PC-3 (cell line): ENCODE data around the gene BCAS3. TPM values are rescaled to one million over a fixed set of nuclear protein-coding genes. Genes with fewer than 3 reads are reported as not detected.

ENCODE experiments used
- ATAC-seq: fragments of 200-7000 bp; cut with Tn5 transposase; 2 replicates; pipeline ENCODE4 v1.9.1; 2020; ENCODE audit warnings: mild to moderate bottlenecking, moderate library complexity
- BruUV-seq: library from RNA; stranded (reverse); fragments of 400-500 nt; replicated peaks from 2 replicates; lab custom pipeline; 2021; lab: Mats Ljungman, UMichigan
- CTCF ChIA-PET: fragments of 300-600 bp; sonication (Branson Sonifier 250); formaldehyde crosslinking; loops from one replicate; lab custom pipeline; 2022; ENCODE audit warnings: antibody characterized with exemption; lab: Charles Lee
- POLR2A ChIA-PET: fragments of 300-600 bp; sonication (Branson Sonifier 250); formaldehyde crosslinking; loops from one replicate; lab custom pipeline; 2022; ENCODE audit warnings: antibody characterized with exemption; ENCODE audit not compliant: unreplicated experiment; lab: Charles Lee
- DNase-seq: peaks from one replicate; pipeline ENCODE4 v3.0.0-alpha.2; 2015
- H2AFZ ChIP-seq: fragments of 300-600 bp; sonication (generic); 2 replicates; pipeline ENCODE4 v1.6.0; 2016; ENCODE audit warnings: antibody characterized with exemption, low read length
- H3F3A ChIP-seq: fragments of 300-600 bp; sonication (generic); one replicate; pipeline ENCODE4 v1.6.0; 2017; ENCODE audit warnings: antibody characterized with exemption, low read length, control low read depth, mild to moderate bottlenecking; ENCODE audit not compliant: unreplicated experiment
- H3K27ac ChIP-seq: fragments of 300-600 bp; sonication (generic); 2 replicates; pipeline ENCODE4 v1.5.1; 2016; ENCODE audit warnings: mild to moderate bottlenecking, low read length
- H3K27me3 ChIP-seq: fragments of 300-600 bp; sonication (generic); 2 replicates; pipeline ENCODE4 v1.6.1; 2016; ENCODE audit warnings: low read length, mixed read lengths
- H3K36me3 ChIP-seq: fragments of 300-600 bp; sonication (generic); 2 replicates; pipeline ENCODE4 v1.6.1; 2016; ENCODE audit warnings: low read depth, mixed run types, low read length, mixed read lengths
- H3K4me1 ChIP-seq: fragments of 300-600 bp; sonication (generic); 2 replicates; pipeline ENCODE4 v1.5.1; 2016; ENCODE audit warnings: low read length; ENCODE audit not compliant: insufficient read depth
- H3K4me2 ChIP-seq: fragments of 300-600 bp; sonication (generic); 2 replicates; pipeline ENCODE4 v1.6.0; 2016; ENCODE audit warnings: low read length
- H3K4me3 ChIP-seq: fragments of 300-600 bp; sonication (generic); 2 replicates; pipeline ENCODE4 v1.5.1; 2016; ENCODE audit warnings: mild to moderate bottlenecking, low read length, mixed read lengths
- H3K79me2 ChIP-seq: fragments of 300-600 bp; sonication (generic); 2 replicates; pipeline ENCODE4 v1.6.1; 2017; ENCODE audit warnings: low read length, mixed read lengths
- H3K9ac ChIP-seq: fragments of 300-600 bp; sonication (generic); 2 replicates; pipeline ENCODE4 v1.6.0; 2016; ENCODE audit warnings: mild to moderate bottlenecking, low read length
- H3K9me2 ChIP-seq: fragments of 300-600 bp; sonication (generic); replicated peaks from 2 replicates; pipeline ENCODE4 v1.6.1; 2016; ENCODE audit warnings: mixed run types, low read length, mixed read lengths
- H3K9me3 ChIP-seq: fragments of 300-600 bp; sonication (generic); 2 replicates; pipeline ENCODE4 v1.6.1; 2016; ENCODE audit warnings: low read length, mixed read lengths
- H4K20me1 ChIP-seq: fragments of 300-600 bp; sonication (generic); 2 replicates; pipeline ENCODE4 v1.6.1; 2016; ENCODE audit warnings: low read length, mixed read lengths
- EZH2 ChIP-seq: fragments of 300-600 bp; sonication (generic); IDR thresholded peaks from one replicate; pipeline ENCODE4 v1.6.1; 2017; ENCODE audit warnings: antibody characterized with exemption, mild to moderate bottlenecking, low read length; ENCODE audit not compliant: unreplicated experiment
- EZH2phosphoT487 ChIP-seq: fragments of 300-600 bp; sonication (generic); IDR thresholded peaks from 2 replicates; pipeline ENCODE4 v1.6.1; 2018; ENCODE audit warnings: mild to moderate bottlenecking, antibody characterized with exemption, low read length, borderline replicate concordance
- intact Hi-C: fragments of 100-400 bp; cut with micrococcal nuclease; formaldehyde crosslinking; loops from 2 replicates; pipeline ENCODE4 v1.9.0; 2023
- total RNA-seq: library from RNA; depleted of rRNA; stranded (reverse); fragments of >200 nt; gene quantifications from 2 replicates; pipeline ENCODE4 v1.2.3, GENCODE V29; 2014
- TF ChIP-seq, protein P1 (sequence below): fragments of 300-600 bp; sonication (generic); conservative IDR thresholded peaks from 2 replicates; pipeline ENCODE4 v1.5.1; 2017; ENCODE audit warnings: antibody characterized with exemption, low read depth, mild to moderate bottlenecking, low read length

BCAS3 gene
- total RNA-seq, 1 experiment from 2014 or later: 25.9 TPM

DNA sequence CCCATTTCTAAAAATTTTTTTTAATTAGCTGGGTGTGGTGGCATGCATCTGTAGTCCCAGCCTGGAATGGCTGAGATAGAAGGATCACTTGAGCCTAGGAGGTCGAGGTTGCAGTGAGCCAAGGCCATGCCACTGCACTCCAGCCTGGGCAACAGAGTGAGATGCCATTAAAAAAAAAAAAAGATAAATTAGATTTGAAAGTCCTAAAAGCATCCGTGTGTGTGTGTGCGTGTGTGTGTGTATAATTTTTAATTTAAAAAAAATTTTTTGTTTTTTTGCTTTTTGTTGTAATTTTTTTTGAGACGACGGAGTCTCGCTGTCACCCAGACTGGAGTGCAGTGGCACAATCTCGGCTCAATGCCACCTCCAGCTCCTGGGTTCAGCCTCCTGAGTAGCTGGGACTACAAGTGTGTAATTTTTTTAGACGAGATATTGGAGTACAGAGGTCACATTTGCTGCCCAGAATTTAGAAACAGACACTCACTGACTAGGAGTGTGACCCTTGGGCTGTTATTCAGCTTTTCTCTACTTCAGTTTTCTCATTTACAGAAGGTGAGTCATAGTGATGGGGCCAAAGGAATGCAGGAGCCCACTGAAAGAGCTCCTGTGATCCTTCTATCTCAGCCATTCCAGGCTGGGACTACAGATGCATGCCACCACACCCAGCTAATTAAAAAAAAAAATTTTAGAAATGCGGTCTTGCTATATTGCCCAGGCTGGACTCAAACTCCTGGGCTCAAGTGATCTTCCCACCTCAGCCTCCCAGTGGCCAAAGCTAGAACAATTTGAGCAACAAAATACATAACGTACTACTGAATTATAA is 749.0 kb downstream of the BCAS3 start:
- peak overlapping the region; percentile 61 for H3K27ac ChIP-seq
- POLR2A ChIA-PET: interaction anchor here (0.5 to 0.8 kb wide), 3 partner anchors 11 to 141 kb away, joined by 3 to 21 read pairs (median 3); no protein-coding TSS in a partner anchor

DNA sequence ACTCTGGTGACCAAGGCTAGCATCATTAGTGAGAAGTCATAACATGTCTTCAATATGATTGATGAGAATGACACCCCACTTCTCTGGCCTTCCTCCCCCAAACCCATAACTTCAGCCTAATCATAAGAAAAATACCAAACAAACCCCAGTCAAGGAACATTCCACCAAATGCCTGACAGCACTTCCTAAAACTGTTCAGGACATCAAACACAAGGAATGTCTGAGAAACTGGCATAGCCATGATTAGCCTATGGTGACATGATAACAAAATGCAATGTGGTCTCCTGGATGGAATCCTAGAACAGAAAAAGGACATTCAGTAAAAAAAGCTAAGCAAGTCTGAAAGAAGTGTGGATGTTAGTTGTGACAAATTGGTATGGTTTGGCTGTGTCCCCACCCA is 749.9 kb downstream of the BCAS3 start:
- DNase-seq (no peak), ATAC-seq (no peak)
- Histone ChIP-seq H3K27ac (peak overlapping the region; percentile 61), H3K9me2 (no peaks in the 10 kb centered on the region), H3F3A (peaks cover 5% of the 10 kb centered on the region), H3K4me3 (no peak overlapping the region), H3K4me2 (peak overlapping the region; percentile 40), H3K36me3 (no peaks in the 10 kb centered on the region), H3K9me3 (no peaks in the 10 kb centered on the region), H2AFZ (no peak overlapping the region), H3K79me2 (no peaks in the 10 kb centered on the region), H4K20me1 (no peaks in the 10 kb centered on the region), H3K4me1 (peaks cover 22% of the 10 kb centered on the region), H3K9ac (no peak overlapping the region; the same call in 1 of the 2 replicates), H3K27me3 (no peaks in the 10 kb centered on the region)
- no TSS peak for BruUV-seq
- intact Hi-C loops: loop anchor here (2.0 kb wide), 1 partner anchor 123 kb away; no protein-coding TSS in a partner anchor
- ChIA-PET CTCF (interaction anchor here (0.6 to 1.7 kb wide), 7 partner anchors 9 to 156 kb away, joined by 3 to 10 read pairs (median 7); no protein-coding TSS in a partner anchor), POLR2A (interaction anchor here (0.6 to 0.8 kb wide), 2 partner anchors 12 to 141 kb away, joined by 3 read pairs; no protein-coding TSS in a partner anchor)
- no peak for TF ChIP-seq EZH2phosphoT487
- TF ChIP-seq EZH2: no peak
- TF ChIP-seq, protein P1, sequence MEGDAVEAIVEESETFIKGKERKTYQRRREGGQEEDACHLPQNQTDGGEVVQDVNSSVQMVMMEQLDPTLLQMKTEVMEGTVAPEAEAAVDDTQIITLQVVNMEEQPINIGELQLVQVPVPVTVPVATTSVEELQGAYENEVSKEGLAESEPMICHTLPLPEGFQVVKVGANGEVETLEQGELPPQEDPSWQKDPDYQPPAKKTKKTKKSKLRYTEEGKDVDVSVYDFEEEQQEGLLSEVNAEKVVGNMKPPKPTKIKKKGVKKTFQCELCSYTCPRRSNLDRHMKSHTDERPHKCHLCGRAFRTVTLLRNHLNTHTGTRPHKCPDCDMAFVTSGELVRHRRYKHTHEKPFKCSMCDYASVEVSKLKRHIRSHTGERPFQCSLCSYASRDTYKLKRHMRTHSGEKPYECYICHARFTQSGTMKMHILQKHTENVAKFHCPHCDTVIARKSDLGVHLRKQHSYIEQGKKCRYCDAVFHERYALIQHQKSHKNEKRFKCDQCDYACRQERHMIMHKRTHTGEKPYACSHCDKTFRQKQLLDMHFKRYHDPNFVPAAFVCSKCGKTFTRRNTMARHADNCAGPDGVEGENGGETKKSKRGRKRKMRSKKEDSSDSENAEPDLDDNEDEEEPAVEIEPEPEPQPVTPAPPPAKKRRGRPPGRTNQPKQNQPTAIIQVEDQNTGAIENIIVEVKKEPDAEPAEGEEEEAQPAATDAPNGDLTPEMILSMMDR: no peak

More for the DNA sequence above, 749.0 kb downstream of the BCAS3 start:
- Histone ChIP-seq H2AFZ (no peak overlapping the region), H3K27me3 (no peaks in the 10 kb centered on the region), H3K9ac (no peak overlapping the region; the same call in 1 of the 2 replicates), H3K36me3 (no peaks in the 10 kb centered on the region), H3K79me2 (no peaks in the 10 kb centered on the region), H3K4me1 (peaks cover 22% of the 10 kb centered on the region), H3F3A (peaks cover 5% of the 10 kb centered on the region), H4K20me1 (no peaks in the 10 kb centered on the region), H3K4me2 (peak overlapping the region; percentile 40), H3K9me2 (no peaks in the 10 kb centered on the region), H3K4me3 (no peak overlapping the region), H3K9me3 (no peaks in the 10 kb centered on the region)
- BruUV-seq: no TSS peak
- DNase-seq (peak; percentile 98), ATAC-seq (peak; percentile 97)
- TF ChIP-seq EZH2: no peak
- TF ChIP-seq, protein P1: peak; percentile 50; the same call in 1 of the 2 replicates
- CTCF ChIA-PET: interaction anchor here (0.6 to 1.7 kb wide), 10 partner anchors 8 to 157 kb away, joined by 3 to 10 read pairs (median 6); no protein-coding TSS in a partner anchor
- intact Hi-C loops: loop anchor here (2.0 kb wide), 1 partner anchor 124 kb away; no protein-coding TSS in a partner anchor
